Endothelial cell of umbilical vein (primary cell): Measurements from ENCODE around the gene ART3.

Experiments
- CTCF ChIP-seq, 2 donors: IDR thresholded peaks; 1 replicate in 1 of 2; 2 replicates in 1 of 2; pipeline ENCODE4 v1.5.1; 2011; ENCODE audit warnings: low read length in 2 of 2, mild to moderate bottlenecking in 2 of 2, moderate library complexity in 2 of 2, control low read depth in 1 of 2, inconsistent platforms in 1 of 2, low read depth in 1 of 2; ENCODE audit not compliant: insufficient read depth in 1 of 2; ENCODE audit errors: extremely low read depth in 1 of 2
- GATA2 ChIP-seq: IDR thresholded peaks from 2 replicates; pipeline ENCODE4 v1.7.0; 2011; ENCODE audit warnings: low read depth, mild to moderate bottlenecking, moderate library complexity, mixed read lengths, low read length; ENCODE audit not compliant: insufficient read length, insufficient read depth
- MAX ChIP-seq: IDR thresholded peaks from 2 replicates; pipeline ENCODE4 v1.6.1; 2011; ENCODE audit not compliant: insufficient read depth, insufficient read length
- POLR2A ChIP-seq: IDR thresholded peaks from 2 replicates; pipeline ENCODE4 v1.6.1; 2012; ENCODE audit warnings: low read depth, mild to moderate bottlenecking, control low read depth, low read length
- POLR2AphosphoS5 ChIP-seq: IDR thresholded peaks from 2 replicates; pipeline ENCODE4 v1.6.1; 2012; ENCODE audit warnings: low read depth, mild to moderate bottlenecking, control low read depth, low read length, moderate library complexity; ENCODE audit not compliant: insufficient read depth

- TF ChIP-seq CTCF (IDR thresholded peaks at IDR 0.05; ENCODE audit: extremely low read depth in 1 of 2, insufficient read depth in 1 of 2, low read depth in 1 of 2, low read length in 2 of 2) (no peak), POLR2AphosphoS5 (no peak), POLR2A (no peak), GATA2 (peak; percentile 30), MAX (no peak)
Observed at GRCh38 chr4:76035799-76036380, 38.6 kb upstream of the ART3 start, which contains the start of gene CXCL11.
